Non-pigmented ciliary epithelial cell (primary cell): ENCODE data around the gene GRK5.
A peak's percentile ranks its signal among the peaks of the same experiment; 100 is the strongest.

Experiments used
- DNase-seq: peaks from one replicate; pipeline ENCODE4 v3.0.0-alpha.2; 2010; ENCODE audit warnings: low read depth

The GRK5 gene

GRCh38 chr10:119299531-119299930 is 92.2 kb downstream of the GRK5 start:
- DNase-seq: no peak

- no peak for DNase-seq
Measured at GRCh38 chr10:119301397-119301796, 94.0 kb downstream of the GRK5 start.

- no peak for DNase-seq
Measured at GRCh38 chr10:119302172-119302571, 94.8 kb downstream of the GRK5 start.

DNA sequence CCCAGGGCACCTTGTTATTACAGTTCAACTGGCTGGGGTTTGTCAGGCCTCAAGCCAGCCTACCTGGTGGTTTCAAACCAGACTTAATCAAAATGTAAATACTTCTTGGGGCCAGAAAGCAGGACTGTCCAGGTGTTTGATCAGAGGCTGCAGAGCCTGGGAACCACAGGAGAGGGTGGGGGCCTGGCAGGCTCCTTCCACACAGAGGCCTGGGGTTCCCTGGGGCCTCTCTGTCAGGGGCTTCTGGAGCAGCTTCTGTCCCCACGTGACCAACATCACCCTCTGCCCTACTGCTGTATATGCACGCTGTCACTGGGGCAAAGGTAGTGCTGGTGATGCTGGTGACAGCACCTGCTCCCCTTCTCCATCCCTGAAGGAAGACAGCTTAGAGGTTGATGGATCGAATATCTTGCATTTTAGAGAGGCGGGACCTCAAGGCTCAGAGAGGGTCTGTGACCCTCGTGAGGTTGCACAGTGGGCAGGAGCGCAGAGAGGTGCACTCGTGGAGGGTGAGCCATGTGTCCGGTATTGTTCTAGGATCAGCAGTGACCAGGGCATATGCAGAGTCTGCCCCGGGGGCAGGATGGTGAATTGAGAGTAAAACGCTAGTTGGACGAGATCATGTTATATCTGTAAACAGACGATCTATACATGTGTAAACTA is 95.4 kb downstream of the GRK5 start:
- no peak for DNase-seq

- DNase-seq: no peak
Measured at GRCh38 chr10:119303886-119304285, 96.5 kb downstream of the GRK5 start.

- DNase-seq: no peak
Measured at GRCh38 chr10:119304541-119304940, 97.2 kb downstream of the GRK5 start.

- DNase-seq: peak; percentile 96
Measured at GRCh38 chr10:119305860-119306513, 98.6 kb downstream of the GRK5 start.

DNA sequence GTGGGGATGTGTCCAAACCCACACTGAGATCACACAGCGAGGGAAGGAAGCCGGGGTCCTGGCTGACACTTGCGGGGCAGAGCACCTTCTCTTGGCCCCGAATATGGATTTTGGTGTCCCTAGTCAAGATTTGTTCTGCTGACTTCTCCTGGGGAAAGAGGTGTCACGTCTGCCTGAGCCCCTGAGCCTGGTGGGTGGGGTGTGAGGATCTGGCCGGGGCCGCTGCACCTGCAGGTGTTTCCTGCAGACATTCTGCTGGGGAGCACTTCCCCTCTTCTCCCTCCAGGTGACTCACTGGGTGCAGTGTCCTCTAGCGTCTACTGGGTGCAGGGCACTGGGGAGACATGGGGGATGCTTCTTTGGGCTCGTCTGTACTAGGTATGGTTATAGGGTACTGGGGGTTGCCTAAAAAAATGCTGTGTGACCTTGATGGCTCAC is 99.2 kb downstream of the GRK5 start:
- DNase-seq: no peak

DNA sequence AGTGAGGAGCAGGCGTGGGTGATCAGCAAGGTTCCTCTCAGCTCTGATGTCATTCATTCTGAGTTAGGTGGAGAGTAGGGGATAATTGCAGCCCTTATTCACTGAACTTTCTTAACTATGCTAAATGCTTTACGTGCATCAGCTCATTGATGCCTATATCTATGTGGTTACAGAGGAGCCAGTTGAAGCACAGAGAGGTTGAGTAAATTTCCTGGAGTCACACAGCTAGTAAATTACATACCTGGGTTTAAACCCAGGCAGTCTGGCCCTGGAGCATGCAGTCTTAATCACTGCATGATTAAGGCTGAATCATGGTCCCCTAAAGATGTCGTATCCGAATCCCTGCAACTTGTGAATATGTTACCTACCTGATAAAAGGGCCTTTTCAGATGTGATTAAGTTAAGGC is 99.6 kb downstream of the GRK5 start:
- DNase-seq: no peak

DNA sequence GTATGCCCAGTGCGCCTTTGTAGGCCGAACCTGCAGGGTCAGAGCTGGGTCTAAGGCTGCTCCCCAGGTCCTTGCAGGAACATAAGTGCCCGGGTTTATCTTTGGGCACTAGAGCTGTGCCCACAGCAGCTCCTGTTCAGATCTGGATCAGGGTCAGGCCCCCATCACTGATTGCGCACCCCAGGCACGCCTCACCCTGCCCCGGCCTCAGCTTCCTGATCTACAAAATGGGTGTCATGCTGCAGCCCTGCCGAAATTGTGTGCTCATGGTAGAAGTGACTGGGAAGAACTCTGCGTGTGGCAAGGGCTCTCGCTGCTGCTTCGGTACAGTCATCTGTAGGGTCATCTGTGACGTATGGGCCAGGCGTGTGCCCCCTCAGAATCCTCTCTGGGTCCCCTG is 100.7 kb downstream of the GRK5 start:
- DNase-seq: no peak

DNA sequence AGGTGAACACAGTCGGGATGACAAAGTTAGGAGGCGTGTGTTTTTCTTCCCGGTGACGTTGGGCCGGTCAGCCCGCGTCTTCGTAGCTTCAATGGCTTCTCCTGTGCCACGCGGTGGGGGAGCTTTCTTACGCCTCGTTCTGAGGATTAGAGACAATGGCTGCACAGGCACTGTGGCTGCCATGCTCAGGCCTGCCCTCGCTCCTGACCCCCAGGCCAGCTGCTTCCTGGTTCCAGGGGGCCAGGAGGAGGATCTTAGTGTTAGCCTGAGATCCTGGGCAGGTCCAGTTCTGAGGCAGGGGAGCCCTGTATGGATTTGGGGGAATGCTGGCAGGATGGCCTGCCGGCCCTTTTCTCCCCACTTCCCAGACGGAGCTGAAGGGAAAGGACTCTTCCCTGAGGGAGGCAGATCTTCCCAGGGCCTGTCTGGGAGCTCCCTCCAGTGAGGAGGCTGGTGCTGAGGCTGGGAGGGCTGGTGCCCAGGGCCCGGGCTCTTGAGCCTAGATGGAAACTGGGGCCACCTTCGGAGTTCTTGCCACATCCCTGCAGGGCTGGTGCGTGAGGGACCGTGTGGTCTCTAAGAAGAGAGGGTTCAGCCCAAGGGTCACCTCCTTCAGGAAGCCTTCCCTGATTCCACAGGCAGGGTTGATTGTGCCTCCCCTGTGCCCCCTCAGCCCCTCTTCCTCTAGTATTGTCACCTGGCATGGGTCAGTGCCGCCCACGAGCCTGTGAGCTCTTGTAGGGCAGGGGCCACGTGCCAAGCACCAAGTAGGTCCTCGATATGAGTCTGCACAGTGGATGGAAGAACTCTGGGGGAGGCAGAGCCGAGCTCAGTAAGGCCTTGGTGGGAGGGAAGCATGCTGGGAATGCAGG is 101.4 kb downstream of the GRK5 start:
- DNase-seq: no peak

GRCh38 chr10:119309423-119309770 is 102.0 kb downstream of the GRK5 start:
- DNase-seq: no peak

DNA sequence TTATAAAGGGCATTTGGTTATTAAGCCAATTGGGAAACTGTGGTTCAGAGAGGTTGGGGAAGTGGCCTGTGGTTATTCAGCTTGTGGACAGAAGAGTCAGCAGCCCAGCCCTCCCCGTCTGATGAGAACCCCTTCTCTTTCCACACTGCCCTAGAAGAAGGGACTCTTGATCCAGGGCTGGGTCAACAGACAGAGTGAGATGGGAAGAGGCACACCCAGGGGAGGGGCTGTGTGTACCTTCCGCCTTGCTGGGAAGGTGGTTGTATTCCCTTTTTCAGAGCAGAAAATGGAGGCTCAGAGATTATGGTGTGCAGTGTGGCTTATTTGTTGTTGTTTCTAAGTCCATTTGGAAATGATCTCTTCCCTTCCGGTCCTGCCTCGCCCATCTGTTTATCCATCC is 103.4 kb downstream of the GRK5 start:
- DNase-seq: no peak

- no peak for DNase-seq
Measured at GRCh38 chr10:119312241-119312640, 104.9 kb downstream of the GRK5 start.

GRCh38 chr10:119313024-119313423 is 105.7 kb downstream of the GRK5 start:
- no peak for DNase-seq

DNA sequence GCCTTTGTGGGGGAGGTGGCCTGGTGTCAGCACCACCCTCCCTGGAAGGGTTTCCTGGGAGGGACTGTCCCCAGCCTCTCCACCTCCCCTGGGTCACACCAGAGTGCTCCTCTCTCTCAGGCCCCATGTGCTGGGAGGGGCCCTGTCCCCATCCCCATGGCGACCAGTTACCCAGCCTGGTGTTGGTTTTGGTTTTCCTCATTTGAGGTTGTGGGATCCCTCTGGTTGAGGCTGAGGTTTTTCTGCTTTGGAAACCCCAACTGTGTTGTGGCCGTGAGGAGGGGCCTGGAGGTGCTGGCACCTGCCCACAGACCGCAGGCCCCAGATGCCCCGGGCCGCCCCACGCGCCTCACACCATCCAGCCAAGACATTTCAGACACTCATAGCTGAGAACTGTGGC is 106.3 kb downstream of the GRK5 start:
- no peak for DNase-seq

- no peak for DNase-seq
Measured at GRCh38 chr10:119314061-119314460, 106.7 kb downstream of the GRK5 start.

GRCh38 chr10:119314486-119314885 is 107.1 kb downstream of the GRK5 start:
- no peak for DNase-seq

GRCh38 chr10:119315128-119316001 is 108.0 kb downstream of the GRK5 start:
- DNase-seq: peak; percentile 88

DNA sequence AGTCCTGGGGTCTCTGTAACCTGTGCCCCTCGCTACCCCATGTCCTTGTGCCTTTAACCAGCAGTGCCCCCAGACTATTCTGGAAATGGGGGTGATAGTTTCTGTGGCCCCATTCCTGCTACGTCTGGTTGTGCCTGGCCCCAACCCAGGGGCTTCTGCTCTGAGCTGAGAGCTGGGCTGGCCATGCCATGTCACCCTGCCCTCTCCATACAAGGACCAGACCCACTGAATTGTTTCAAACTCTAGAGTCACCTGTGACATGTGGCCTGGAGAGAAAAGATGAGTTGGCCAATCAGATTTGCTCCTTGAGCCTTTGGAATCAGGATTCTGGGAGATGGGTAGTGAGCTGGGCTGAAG is 108.6 kb downstream of the GRK5 start:
- DNase-seq: no peak

- no peak for DNase-seq
Measured at GRCh38 chr10:119316729-119317097, 109.3 kb downstream of the GRK5 start.
